Right renal cortex interstitium (tissue), 3 donors: Measurements from ENCODE around the gene ATP2A3. TPM values are rescaled to one million over a fixed set of nuclear protein-coding genes. Genes with fewer than 3 reads are reported as not detected.

Experiments used
- DNase-seq, 3 donors: peaks; one replicate each; pipeline ENCODE4 v3.0.0-alpha.2; 2013; ENCODE audit warnings: low read depth in 3 of 3, low spot score in 2 of 3
- polyA plus RNA-seq, 3 donors: library from polyadenylated mRNA; unstranded; fragments of 120-200 nt; gene quantifications; one replicate each; pipeline ENCODE4 v1.2.1, GENCODE V29; 2013; ENCODE audit not compliant: insufficient read length in 3 of 3

ATP2A3 gene
- polyA plus RNA-seq = 1 to 10 TPM; 2.8 to 4.8 (median 2.9) TPM

- DNase-seq = no peak
Measured at GRCh38 chr17:3964203-3965117, at the start of gene ATP2A3. Gene ATP2A3 (minus strand): TSS chr17:3964437. CDS start chr17:3964291, 146 bp downstream.

- no peak for DNase-seq
Measured at GRCh38 chr17:4010754-4011153, 46.5 kb upstream of the ATP2A3 start.

GRCh38 chr17:4009186-4009785 lies 45.0 kb upstream of the ATP2A3 start:
- no peak for DNase-seq

DNA sequence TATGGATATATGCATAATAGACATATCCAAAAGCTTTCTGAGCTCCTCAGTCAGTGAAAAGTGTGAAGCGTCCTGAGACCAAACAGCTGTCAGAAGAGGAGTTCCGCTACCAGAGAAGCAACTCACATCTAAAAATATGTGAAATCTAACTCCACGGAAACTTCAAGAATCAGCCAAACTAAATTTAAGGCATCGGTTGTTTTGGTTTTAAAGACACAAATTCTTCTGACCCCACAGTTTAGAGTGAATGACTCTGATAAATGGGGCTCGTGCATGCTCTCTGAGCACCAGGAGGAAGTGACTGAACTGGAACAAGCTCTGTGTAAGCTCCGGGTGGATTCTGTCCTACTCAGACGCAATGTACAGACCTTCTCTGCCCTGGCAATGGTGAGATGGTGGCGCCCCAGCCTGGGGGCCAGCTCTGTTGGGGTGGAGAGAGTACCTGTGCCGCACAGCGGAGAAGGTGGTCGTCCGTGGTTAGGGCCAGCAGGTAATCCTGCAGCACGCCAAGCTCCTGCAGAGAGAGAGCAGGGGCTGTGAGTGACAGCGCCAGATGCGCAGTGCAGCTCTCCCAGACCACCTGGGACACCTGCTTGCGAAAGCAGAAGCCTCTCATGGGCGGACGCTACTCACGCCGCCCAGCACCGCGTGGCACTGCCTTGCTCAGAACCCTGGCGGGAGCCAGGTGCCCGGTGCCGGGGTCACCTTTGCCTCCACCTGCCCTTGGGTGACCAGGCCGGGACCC lies 44.4 kb upstream of the ATP2A3 start:
- peak in 2 of 3 donors; percentile 31 to 32 for DNase-seq

DNA sequence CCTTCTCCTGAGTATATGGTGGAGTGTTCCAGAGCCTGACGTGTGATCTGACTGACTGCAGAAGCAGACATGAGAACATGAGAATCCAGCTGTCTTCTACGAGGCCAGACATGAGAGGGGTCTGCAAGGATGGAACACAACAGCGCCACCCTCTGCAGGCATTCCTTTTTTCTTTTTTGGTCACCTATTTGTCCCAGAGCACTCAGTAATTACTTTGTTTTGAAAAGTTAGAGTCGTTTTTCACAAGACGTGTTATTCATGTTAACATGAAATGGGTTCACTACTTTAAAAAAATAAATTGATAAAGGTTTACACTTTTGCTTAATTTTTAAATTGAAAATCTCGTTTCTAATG lies 43.8 kb upstream of the ATP2A3 start:
- no peak for DNase-seq

- no peak for DNase-seq
Measured at GRCh38 chr17:4007346-4008081, 43.3 kb upstream of the ATP2A3 start.

- DNase-seq = no peak
Measured at GRCh38 chr17:4006745-4007211, 42.5 kb upstream of the ATP2A3 start.

DNA sequence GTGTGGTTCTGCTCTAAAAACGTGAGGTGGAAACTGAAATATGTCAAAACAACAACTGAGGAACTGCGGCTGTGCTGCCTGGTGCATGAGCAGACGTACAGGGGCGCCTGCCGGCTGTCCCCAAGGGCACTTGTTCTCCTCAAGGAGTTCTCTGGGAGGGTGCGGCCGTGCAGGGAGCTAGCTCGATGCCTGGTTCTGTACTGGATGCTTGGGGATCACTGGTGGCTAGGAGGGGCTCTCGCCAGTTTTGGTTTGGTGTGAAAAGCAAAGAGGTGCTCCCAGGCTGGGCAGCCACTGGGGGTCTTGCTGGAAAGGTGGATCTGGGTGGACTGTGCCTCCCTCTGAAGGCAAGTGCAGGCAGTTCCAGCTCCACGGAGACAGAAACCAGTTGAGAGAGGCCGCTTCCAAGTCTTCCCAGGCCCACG lies 41.9 kb upstream of the ATP2A3 start:
- DNase-seq = no peak

GRCh38 chr17:4005296-4006164 lies 41.3 kb upstream of the ATP2A3 start:
- DNase-seq = no peak

DNA sequence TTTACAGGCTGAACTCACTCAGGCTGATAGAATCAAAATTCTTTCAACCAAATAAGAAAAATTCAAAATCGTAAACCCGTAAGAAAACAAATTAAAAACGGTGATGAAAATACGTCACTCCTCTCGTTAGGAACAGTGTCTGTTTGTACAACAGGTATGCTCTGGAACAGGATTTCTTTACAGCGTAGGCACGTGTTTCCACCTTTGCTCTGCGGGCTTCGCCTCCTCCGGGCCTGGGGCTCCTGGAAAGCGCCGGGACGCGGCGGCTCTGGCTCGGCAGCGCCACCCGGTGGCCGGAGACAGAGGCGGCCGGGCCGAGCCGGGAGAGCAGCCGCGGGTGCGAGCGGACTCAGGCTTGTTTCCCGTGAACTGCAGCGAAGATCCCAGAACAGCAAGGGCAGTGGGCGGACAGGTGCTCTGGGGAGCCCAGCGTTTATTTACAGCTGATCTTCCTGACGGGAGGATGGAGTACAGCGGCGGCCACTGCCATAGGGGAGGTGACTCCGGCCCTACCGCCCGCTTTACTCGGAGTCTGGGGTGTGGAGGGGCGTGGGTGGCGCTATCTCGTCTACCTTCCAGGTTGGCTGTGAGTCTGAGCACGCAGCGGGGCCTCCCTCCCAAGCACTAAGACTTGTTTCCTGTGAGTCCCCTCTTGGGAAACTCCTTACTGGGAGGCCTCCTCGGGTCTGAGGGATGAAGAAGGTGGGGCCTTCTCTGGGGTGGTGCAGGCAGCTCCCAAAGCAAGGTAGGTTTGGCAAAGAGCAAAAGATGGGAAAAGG lies 40.5 kb upstream of the ATP2A3 start:
- peak in 2 of 3 donors; percentile 43 to 47 for DNase-seq

GRCh38 chr17:4003501-4004421 lies 39.5 kb upstream of the ATP2A3 start:
- DNase-seq = no peak

DNA sequence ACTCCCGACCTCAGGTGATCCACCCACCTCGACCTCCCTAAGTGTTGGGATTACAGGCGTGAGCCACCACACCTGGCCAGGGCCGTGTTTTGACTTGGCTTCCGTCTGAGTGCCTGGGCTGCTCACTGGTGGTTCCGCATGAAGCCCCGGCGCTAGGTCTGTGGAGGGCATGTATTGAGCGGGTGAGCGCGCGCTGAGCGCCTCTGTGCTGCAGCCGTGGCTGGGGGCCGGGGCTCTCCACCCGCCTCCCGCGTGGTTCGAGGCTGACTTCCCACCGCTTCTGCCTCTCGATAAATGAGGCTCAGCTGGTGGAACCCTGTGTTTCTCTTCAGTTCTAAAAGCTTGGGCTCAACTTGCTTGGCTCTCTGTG lies 38.9 kb upstream of the ATP2A3 start:
- DNase-seq = no peak

- no peak for DNase-seq
Measured at GRCh38 chr17:4001048-4001590, 36.9 kb upstream of the ATP2A3 start.

- no peak for DNase-seq
Measured at GRCh38 chr17:3998436-3998835, 34.2 kb upstream of the ATP2A3 start.

DNA sequence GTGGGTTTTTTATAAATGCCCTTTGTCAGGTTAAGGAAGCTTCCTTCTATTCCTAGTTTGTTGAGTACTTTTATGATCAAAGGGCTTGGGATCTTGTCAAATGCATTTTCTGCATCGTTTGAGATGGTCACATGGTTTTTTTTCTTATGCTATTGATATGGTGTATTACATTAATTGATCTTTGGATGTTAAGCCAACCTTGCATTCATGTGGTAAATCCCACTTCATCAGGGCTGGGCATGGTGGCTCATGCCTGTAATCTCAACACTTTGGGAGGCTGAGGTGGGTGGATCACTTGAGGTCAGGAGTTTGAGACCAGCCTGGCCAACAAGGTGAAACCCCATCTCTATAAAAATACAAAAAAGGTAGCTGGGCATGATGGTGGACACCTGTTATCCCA lies 30.8 kb upstream of the ATP2A3 start:
- DNase-seq = no peak

- no peak for DNase-seq
Measured at GRCh38 chr17:3994221-3994576, 30.0 kb upstream of the ATP2A3 start.

DNA sequence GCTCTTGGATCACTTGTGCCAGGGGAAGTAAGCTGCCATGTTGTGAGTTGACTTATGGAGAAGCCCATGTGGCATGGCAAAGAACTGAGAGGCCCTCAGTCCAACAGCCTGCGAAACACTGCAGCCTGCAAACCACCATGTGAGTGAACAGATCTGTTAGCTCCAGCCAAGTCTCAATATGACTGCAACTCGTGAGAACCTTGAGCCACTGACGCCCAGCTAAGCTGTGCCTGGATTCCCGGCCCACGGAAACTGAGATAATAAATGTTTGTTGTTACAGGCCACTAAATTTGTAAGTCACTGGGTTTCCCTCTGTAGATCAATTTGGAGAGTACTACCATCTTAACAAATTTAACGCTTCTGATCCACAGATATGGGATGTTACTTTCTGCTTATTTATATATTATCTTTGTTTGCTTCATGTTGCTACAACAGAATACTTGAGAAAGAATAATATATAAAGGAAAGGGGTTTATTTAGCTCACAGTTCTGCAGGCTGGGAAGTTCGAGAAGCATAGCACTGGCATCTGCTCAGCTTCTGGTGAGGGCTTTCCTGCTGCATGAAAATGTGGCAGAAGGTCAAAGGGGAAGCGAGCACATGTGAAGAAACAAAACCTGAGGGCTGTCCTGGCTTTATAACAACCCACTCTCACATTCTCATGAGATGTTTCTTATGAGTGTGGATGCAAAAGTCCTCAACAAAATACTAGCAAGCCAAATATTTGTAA lies 29.4 kb upstream of the ATP2A3 start:
- no peak for DNase-seq
